GM23248 (cell line): ENCODE results near the gene SGCA.

Experiments
- EZH2 ChIP-seq: fragments of 200-600 bp; sonication (generic); IDR thresholded peaks from 2 replicates; pipeline ENCODE4 v1.6.1; 2018; ENCODE audit warnings: antibody characterized with exemption, mild to moderate bottlenecking; ENCODE audit not compliant: insufficient read depth, poor library complexity, severe bottlenecking
- EZH2phosphoT487 ChIP-seq: fragments of 200-600 bp; sonication (generic); IDR thresholded peaks from 2 replicates; pipeline ENCODE4 v1.6.1; 2018; ENCODE audit warnings: antibody characterized with exemption, moderate library complexity, mild to moderate bottlenecking, low read depth; ENCODE audit not compliant: insufficient read depth

DNA sequence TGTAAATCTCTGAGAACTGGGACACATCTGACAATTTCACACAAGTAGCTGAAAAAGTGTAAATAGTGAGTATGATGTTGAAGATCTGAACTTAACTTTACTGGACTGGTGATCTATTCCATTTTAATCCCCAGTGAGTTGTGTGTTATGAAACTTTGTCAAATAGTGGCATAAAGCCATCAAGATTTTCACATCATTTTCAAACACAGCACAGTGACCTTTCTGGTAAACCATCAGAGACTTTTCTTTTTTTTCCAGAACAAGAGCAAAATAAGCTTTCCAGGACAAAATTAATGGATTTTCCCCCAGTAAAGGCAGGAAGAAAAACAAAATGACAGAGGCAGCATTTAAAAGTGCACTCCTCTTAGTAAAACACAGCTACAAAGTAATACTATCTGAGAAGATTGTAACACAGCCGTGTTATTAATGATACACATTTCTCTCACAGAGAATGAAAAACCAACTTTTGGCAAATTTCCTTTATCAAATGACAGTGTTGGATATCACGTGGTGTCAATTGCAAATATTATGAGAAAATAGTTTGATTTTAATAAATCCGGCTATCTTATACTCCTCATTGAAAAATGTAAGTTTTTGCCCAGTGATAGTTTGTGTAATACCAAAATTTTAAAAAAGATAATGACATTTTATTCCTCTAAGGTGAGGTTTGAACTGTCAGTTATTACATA is 52.4 kb downstream of the SGCA start:
- TF ChIP-seq EZH2phosphoT487 (no peak), EZH2 (no peak)
